Naive B cell (primary cell): Measurements from ENCODE around the gene ZFAND2A. TPM values are rescaled to one million over a fixed set of nuclear protein-coding genes. Genes with fewer than 3 reads are reported as not detected.

Experiments used
- polyA plus RNA-seq, 6 donors: library from polyadenylated mRNA; unstranded; fragments of 300-500 nt; fragmentation: Illumina TruSeq; gene quantifications; one replicate each; pipeline ENCODE4 v1.2.3, GENCODE V29; 2021; ENCODE audit warnings: low read depth in 6 of 6

The ZFAND2A gene
- polyA plus RNA-seq, 6 donors from 2014 or later = 59.3 to 73.5 (median 67.9) TPM

Other genes starting within 250 kb of the ZFAND2A start
- gene ADAP1, start 205.5 kb downstream of the ZFAND2A start, polyA plus RNA-seq = 1 to 10 TPM; 3.3 to 7.0 (median 4.3) TPM
- gene COX19, start 184.6 kb downstream of the ZFAND2A start, polyA plus RNA-seq = 10 to 100 TPM; 22.6 to 34.5 (median 27.0) TPM
- gene CYP2W1, start 177.0 kb downstream of the ZFAND2A start, polyA plus RNA-seq = not detected
- 1 to 10 TPM; 2.0 to 9.7 (median 3.9) TPM for gene GPR146, start 115.7 kb downstream of the ZFAND2A start, polyA plus RNA-seq
- under 1 TPM in 3 of 6 donors, not detected in 3; 0.40 to 0.88 (median 0.65) TPM for gene GPER1, start 72.1 kb downstream of the ZFAND2A start, polyA plus RNA-seq
- gene UNCX, start 72.7 kb upstream of the ZFAND2A start, polyA plus RNA-seq = not detected